HepG2 (cell line): ENCODE results near the gene SNRPB2. TPM values are rescaled to one million over a fixed set of nuclear protein-coding genes. Genes with fewer than 3 reads are reported as not detected.

Source experiments
- ATAC-seq: fragments of 200-7000 bp; cut with Tn5 transposase; 3 replicates; pipeline ENCODE4 v1.9.1; 2020; ENCODE audit warnings: mild to moderate bottlenecking, moderate library complexity
- Bru-seq: library from RNA; stranded (reverse); fragments of 400-500 nt; gene quantifications from one replicate; lab custom pipeline; 2021; lab: Mats Ljungman, UMichigan
- BruChase-seq, 2 experiments: library from RNA; stranded (reverse); fragments of 400-500 nt; gene quantifications; one replicate each; lab custom pipeline; 2021; lab: Mats Ljungman, UMichigan
- BruUV-seq: library from RNA; stranded (reverse); fragments of 400-500 nt; replicated peaks from 2 replicates; lab custom pipeline; 2021; lab: Mats Ljungman, UMichigan
- CTCF ChIA-PET: fragments of 300-600 bp; formaldehyde crosslinking; extraction: SDS; loops from one replicate; lab custom pipeline; 2021; ENCODE audit warnings: low total read pairs, inconsistent platforms, low intra/inter-chr PET ratio; lab: Yijun Ruan, JAX
- POLR2A ChIA-PET: fragments of 350-600 bp; sonication (Branson Sonifier 250); formaldehyde crosslinking; loops from one replicate; lab custom pipeline; 2020; ENCODE audit warnings: antibody characterized with exemption, inconsistent platforms; lab: Yijun Ruan, JAX
- DNase-seq: peaks from one replicate; pipeline ENCODE4 v3.0.0-alpha.2; 2015; ENCODE audit warnings: low spot score
- FAIRE-seq: peaks from 3 replicates; lab custom pipeline; 2011; peaks lifted over from hg19 to GRCh38; lab: Jason Lieb, UNC
- H2AFZ ChIP-seq: one replicate; pipeline ENCODE4 v1.6.1; 2011; ENCODE audit warnings: low read length, inconsistent platforms
- H3K27ac ChIP-seq: fragments of 300-600 bp; 3 replicates; pipeline ENCODE4 v1.8.0; 2011; ENCODE audit warnings: mixed run types, mild to moderate bottlenecking, mixed read lengths, low read length, inconsistent platforms; ENCODE audit not compliant: insufficient read depth; ENCODE audit errors: extremely low read length
- H3K27me3 ChIP-seq, 2 experiments: fragments of 200-600 bp in 1 of 2; 2 replicates in 1 of 2; 3 replicates in 1 of 2; pipeline versions ENCODE4 v1.6.0 to v1.8.0; 2011; ENCODE audit warnings: low read length in 2 of 2, mild to moderate bottlenecking in 2 of 2, moderate library complexity in 2 of 2, inconsistent platforms in 1 of 2; ENCODE audit not compliant: insufficient read depth in 2 of 2, control insufficient read depth in 1 of 2
- H3K36me3 ChIP-seq, 2 experiments: fragments of 200-600 bp in 1 of 2; replicated peaks in 1 of 2; 2 replicates in 1 of 2; 3 replicates in 1 of 2; pipeline versions ENCODE4 v1.5.1 to v1.8.0; 2011; ENCODE audit warnings: low read length in 2 of 2, inconsistent platforms in 1 of 2; ENCODE audit not compliant: insufficient read depth in 2 of 2, control insufficient read depth in 1 of 2
- H3K4me1 ChIP-seq: 2 replicates; pipeline ENCODE4 v1.5.1; 2012; ENCODE audit warnings: low read length, inconsistent platforms; ENCODE audit not compliant: insufficient read depth
- H3K4me2 ChIP-seq: 2 replicates; pipeline ENCODE4 v1.6.0; 2011; ENCODE audit warnings: low read depth, low read length, inconsistent platforms
- H3K4me3 ChIP-seq, 3 experiments: fragments of 200-600 bp in 1 of 3; sonication (generic), shearing (Covaris generic) in 1 of 3; replicated peaks in 1 of 3; 2 replicates each; pipeline ENCODE4 v1.5.1; 2011 to 2016; ENCODE audit warnings: low read length in 3 of 3, inconsistent platforms in 2 of 3, low read depth in 2 of 3, mild to moderate bottlenecking in 2 of 3, control low read depth in 1 of 3, mixed read lengths in 1 of 3; ENCODE audit not compliant: insufficient read depth in 1 of 3
- H3K79me2 ChIP-seq: one replicate; pipeline ENCODE4 v1.6.1; 2011; ENCODE audit warnings: low read length, inconsistent platforms; ENCODE audit not compliant: insufficient read depth
- H3K9ac ChIP-seq: 2 replicates; pipeline ENCODE4 v1.6.0; 2011; ENCODE audit warnings: mild to moderate bottlenecking, low read depth, low read length, inconsistent platforms; ENCODE audit not compliant: insufficient read depth
- H3K9me3 ChIP-seq: 2 replicates; pipeline ENCODE4 v1.5.1; 2012; ENCODE audit warnings: mild to moderate bottlenecking, low read length
- H4K20me1 ChIP-seq: 2 replicates; pipeline ENCODE4 v1.6.0; 2011; ENCODE audit warnings: inconsistent platforms, mild to moderate bottlenecking, low read length, moderate library complexity; ENCODE audit not compliant: insufficient read depth
- BCL6 ChIP-seq: IDR thresholded peaks from 2 replicates; pipeline ENCODE4 v1.6.1; 2016; ENCODE audit warnings: missing genetic modification reagents, missing compliant biosample characterization
- CEBPB ChIP-seq: IDR thresholded peaks from 2 replicates; pipeline ENCODE4 v1.6.1; 2011; ENCODE audit warnings: low read depth, low read length, improper control_type of control experiment, borderline replicate concordance
- FOXJ3 ChIP-seq: sonication (generic); formaldehyde crosslinking; IDR thresholded peaks from 2 replicates; pipeline ENCODE4 v1.4.0; 2020; ENCODE audit warnings: missing genetic modification reagents, mild to moderate bottlenecking, borderline replicate concordance
- HDAC1 ChIP-seq: sonication (generic); formaldehyde crosslinking; IDR thresholded peaks from 2 replicates; pipeline ENCODE4 v1.5.1; 2020; ENCODE audit warnings: mild to moderate bottlenecking, missing genetic modification reagents
- ZNF775 ChIP-seq: sonication (generic); formaldehyde crosslinking; IDR thresholded peaks from 2 replicates; pipeline ENCODE4 v1.4.0; 2020; ENCODE audit warnings: missing genetic modification reagents, mild to moderate bottlenecking, moderate library complexity, borderline replicate concordance
- ZNF780A ChIP-seq: sonication (generic); formaldehyde crosslinking; IDR thresholded peaks from 2 replicates; pipeline ENCODE4 v1.8.0; 2022; ENCODE audit warnings: mild to moderate bottlenecking, missing genetic modification reagents, moderate library complexity
- WGBS: methylation state at CpG from one replicate; pipeline ENCODE4 v1.1.6; 2017; ENCODE audit warnings: low lambda C conversion rate; 5-methylcytosine and 5-hydroxymethylcytosine counted together
- in situ Hi-C: cut with HindIII; loops from 2 replicates; pipeline ENCODE4 v1.10.0; 2017; ENCODE audit warnings: low pct_unique_long_range_greater_than_20kb; ENCODE audit not compliant: extremely low pct_ligation_motif_present
- intact Hi-C: fragments of 100-400 bp; cut with micrococcal nuclease; formaldehyde crosslinking; loops from one replicate; pipeline ENCODE4 v1.10.0; 2022; ENCODE audit not compliant: unreplicated experiment
- long read RNA-seq, 2 experiments: library from RNA in 1 of 2; library from polyadenylated mRNA in 1 of 2; stranded (forward) in 1 of 2; unstranded in 1 of 2; transcript quantifications; one replicate each; pipeline ENCODE4 v2.0.0, GENCODE V29; 2019 to 2022
- polyA minus RNA-seq, 3 experiments: library from RNA; depleted of rRNA, polyadenylated mRNA; stranded (reverse); fragments of >200 nt; gene quantifications; 2 replicates each; pipeline ENCODE4 v1.2.3, GENCODE V29; 2011; ENCODE audit warnings: low replicate concordance in 1 of 3
- polyA plus RNA-seq, 8 experiments: library from polyadenylated mRNA; depleted of rRNA in 3 of 8; stranded (reverse) in 7 of 8; unstranded in 1 of 8; fragments of >200 nt; fragmentation: Illumina TruSeq in 4 of 8; extraction: Trizol in 4 of 8; gene quantifications; 2 replicates each; pipeline versions ENCODE4 v1.2.1 to v1.2.3, GENCODE V29; 2011 to 2016; ENCODE audit warnings: low read depth in 4 of 8, missing spikeins in 1 of 8, mixed read lengths in 1 of 8; ENCODE audit not compliant: insufficient read depth in 1 of 8
- total RNA-seq, 5 experiments: library from RNA; depleted of rRNA; stranded (reverse); fragments of >200 nt; fragmentation: Illumina TruSeq; extraction: Trizol; gene quantifications; 2 replicates each; pipeline ENCODE4 v1.2.3, GENCODE V29; 2016; ENCODE audit warnings: low read depth in 1 of 5
- TF ChIP-seq, protein P1 (sequence below): sonication (generic); formaldehyde crosslinking; conservative IDR thresholded peaks from 2 replicates; pipeline ENCODE4 v1.4.0; 2020; ENCODE audit warnings: mild to moderate bottlenecking, missing genetic modification reagents, moderate library complexity
- TF ChIP-seq, protein P2 (sequence below): IDR thresholded peaks from 2 replicates; pipeline ENCODE4 v1.6.1; 2016; ENCODE audit warnings: low read depth, control low read depth

Gene SNRPB2
- total RNA-seq (2016; rRNA removed; fragmentation: Illumina TruSeq; extraction: Trizol) (204 and 278 TPM in 2 replicates), polyA plus RNA-seq (2011; rRNA removed) (70.8 and 107 TPM in 2 replicates), polyA minus RNA-seq (2011; rRNA and poly(A)+ RNA removed; ENCODE audit: low replicate concordance) (14.1 and 27.4 TPM in 2 replicates), Bru-seq, nascent RNA (percentile 97 among the genes with signal in this experiment), BruChase-seq, experiment 1, labeled RNA remaining after a 6-hour chase (percentile 98 among the genes with signal in this experiment), BruChase-seq, experiment 2, labeled RNA remaining after a 2-hour chase (percentile 96 among the genes with signal in this experiment)
- total RNA-seq (2016; cell fraction: cytosol; rRNA removed; fragmentation: Illumina TruSeq; extraction: Trizol; ENCODE audit: low read depth): 43.3 and 44.2 TPM in 2 replicates
- 198 and 292 TPM in 2 replicates for total RNA-seq (2016; cell fraction: insoluble cytoplasmic fraction; rRNA removed; fragmentation: Illumina TruSeq; extraction: Trizol)
- total RNA-seq (2016; cell fraction: membrane; rRNA removed; fragmentation: Illumina TruSeq; extraction: Trizol): 54.1 and 57.0 TPM in 2 replicates
- 82.6 and 87.9 TPM in 2 replicates for total RNA-seq (2016; cell fraction: nucleus; rRNA removed; fragmentation: Illumina TruSeq; extraction: Trizol)
- 39.8 and 64.8 TPM in 2 replicates for polyA plus RNA-seq (2011; cell fraction: cytosol; rRNA removed)
- 13.1 and 22.0 TPM in 2 replicates for polyA plus RNA-seq (2011; cell fraction: nucleus; rRNA removed)
- 101 and 136 TPM in 2 replicates for polyA plus RNA-seq (2012)
- 32.5 and 35.0 TPM in 2 replicates for polyA plus RNA-seq (2016; cell fraction: cytosol; fragmentation: Illumina TruSeq; extraction: Trizol; ENCODE audit: low read depth)
- polyA plus RNA-seq (2016; cell fraction: insoluble cytoplasmic fraction; fragmentation: Illumina TruSeq; extraction: Trizol; ENCODE audit: low read depth): 294 and 338 TPM in 2 replicates
- polyA plus RNA-seq (2016; cell fraction: membrane; fragmentation: Illumina TruSeq; extraction: Trizol; ENCODE audit: low read depth): 34.6 and 41.2 TPM in 2 replicates
- polyA plus RNA-seq (2016; cell fraction: nucleus; fragmentation: Illumina TruSeq; extraction: Trizol; ENCODE audit: insufficient read depth, low read depth): 107 and 110 TPM in 2 replicates
- 41.5 and 42.3 TPM in 2 replicates for polyA minus RNA-seq (2011; cell fraction: cytosol; rRNA and poly(A)+ RNA removed)
- polyA minus RNA-seq (2011; cell fraction: nucleus; rRNA and poly(A)+ RNA removed): 32.2 and 33.3 TPM in 2 replicates
- long read RNA-seq, experiment 1, transcript SNRPB2-201 (7 exons, 2,452 nt): major isoform, 89 of 293 reads
- long read RNA-seq, experiment 1, transcript SNRPB2-202 (7 exons, 1,588 nt): minor isoform, 56 of 293 reads
- long read RNA-seq, experiment 1, partial matches to known transcripts: 141 of 293 reads
- long read RNA-seq, experiment 1, other reads (novel, unspliced or antisense): 5 of 293 reads
- long read RNA-seq, experiment 2, transcript SNRPB2-201 (7 exons, 2,452 nt): major isoform, 169 of 347 reads
- long read RNA-seq, experiment 2, transcript SNRPB2-202 (7 exons, 1,588 nt): minor isoform, 38 of 347 reads
- long read RNA-seq, experiment 2, partial matches to known transcripts: 126 of 347 reads
- long read RNA-seq, experiment 2, other reads (novel, unspliced or antisense): 13 of 347 reads

DNA sequence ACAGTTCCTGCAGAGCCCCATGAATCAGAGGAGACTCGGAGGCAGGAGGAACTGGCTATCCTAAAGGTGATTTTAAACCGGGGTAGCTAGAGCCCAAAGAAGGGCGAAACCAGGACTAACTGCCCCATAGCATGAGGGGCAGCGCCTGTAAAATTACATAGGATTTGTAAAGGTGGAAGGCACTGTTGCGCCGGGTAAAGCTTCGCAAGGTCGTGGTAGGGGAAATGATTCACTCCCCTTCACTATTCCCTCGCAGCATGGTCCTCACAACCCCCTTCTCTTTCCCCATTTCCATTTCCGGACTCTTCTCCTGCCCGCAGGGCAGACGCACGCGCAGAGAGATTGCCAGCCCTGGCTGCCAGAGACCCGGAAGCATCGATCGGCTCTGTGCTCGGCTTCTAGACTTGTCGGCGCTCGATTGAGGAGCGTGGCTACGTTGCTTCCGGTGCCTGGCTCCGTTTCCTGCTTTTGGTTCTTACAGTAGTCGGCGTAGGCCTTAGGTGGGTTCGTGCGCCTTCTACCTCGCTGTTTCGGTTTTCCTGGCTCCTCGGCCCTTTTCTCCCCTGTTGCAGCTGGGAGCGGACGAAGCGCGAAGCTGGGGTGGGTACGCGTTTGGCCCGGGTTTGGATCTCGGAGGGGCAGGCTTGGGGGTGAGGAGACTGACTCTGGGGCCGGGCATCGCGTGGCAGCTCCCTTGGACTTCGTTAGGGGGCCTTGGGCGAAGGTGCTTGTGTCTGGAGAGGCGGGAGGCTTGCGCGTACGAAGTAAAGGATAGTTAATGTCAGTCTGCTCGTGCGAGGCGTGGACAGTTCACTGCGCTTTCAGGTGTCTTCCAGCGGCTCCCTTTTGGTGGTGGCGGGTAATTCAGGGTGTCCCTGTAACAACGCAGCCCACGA, at the start of gene SNRPB2:
Gene SNRPB2 (plus strand): TSS at position 462 of the 896 bp plus-strand sequence. CDS start 1,677 bp downstream, outside the sequence.
- intact Hi-C loops (loop anchor here (1.0 to 10.0 kb wide), 2 partner anchors 155 to 1745 kb away; no protein-coding TSS in a partner anchor), in situ Hi-C loops (no loop called here)
- ChIA-PET POLR2A (interaction anchor here (0.9 to 1.5 kb wide), 3 partner anchors 18 to 254 kb away, joined by 3 to 4 read pairs (median 3); no protein-coding TSS in a partner anchor), CTCF (no interaction called here)
- WGBS: 13% methylated on average over 41 of the region's 57 CpGs
- Histone ChIP-seq H3K9me3 (peaks cover 12% of the 10 kb centered on the region), H3K27ac (peak within 1 kb of the TSS; percentile 79), H3K4me1 (peaks cover 29% of the 10 kb centered on the region), H3K79me2 (peaks cover 40% of the 10 kb centered on the region), H4K20me1 (no peaks in the 10 kb centered on the region), H3K4me2 (peak within 1 kb of the TSS; percentile 85), H3K9ac (peak within 1 kb of the TSS; percentile 94), H3K36me3 (peaks cover 13 to 29% of the 10 kb centered on the region in 2 experiments), H3K4me3 (peak within 1 kb of the TSS; percentile 82 to 98 (median 92)), H2AFZ (peak within 1 kb of the TSS; percentile 98), H3K27me3 (peaks cover 0 to 12% of the 10 kb centered on the region in 2 experiments; a peak in 3 of 5 replicates)
- TSS peak; percentile 77 for BruUV-seq
- peak; percentile 85 for FAIRE-seq
- ATAC-seq: peak; percentile 98
- peak; percentile 97 for DNase-seq
- TF ChIP-seq, protein P1, sequence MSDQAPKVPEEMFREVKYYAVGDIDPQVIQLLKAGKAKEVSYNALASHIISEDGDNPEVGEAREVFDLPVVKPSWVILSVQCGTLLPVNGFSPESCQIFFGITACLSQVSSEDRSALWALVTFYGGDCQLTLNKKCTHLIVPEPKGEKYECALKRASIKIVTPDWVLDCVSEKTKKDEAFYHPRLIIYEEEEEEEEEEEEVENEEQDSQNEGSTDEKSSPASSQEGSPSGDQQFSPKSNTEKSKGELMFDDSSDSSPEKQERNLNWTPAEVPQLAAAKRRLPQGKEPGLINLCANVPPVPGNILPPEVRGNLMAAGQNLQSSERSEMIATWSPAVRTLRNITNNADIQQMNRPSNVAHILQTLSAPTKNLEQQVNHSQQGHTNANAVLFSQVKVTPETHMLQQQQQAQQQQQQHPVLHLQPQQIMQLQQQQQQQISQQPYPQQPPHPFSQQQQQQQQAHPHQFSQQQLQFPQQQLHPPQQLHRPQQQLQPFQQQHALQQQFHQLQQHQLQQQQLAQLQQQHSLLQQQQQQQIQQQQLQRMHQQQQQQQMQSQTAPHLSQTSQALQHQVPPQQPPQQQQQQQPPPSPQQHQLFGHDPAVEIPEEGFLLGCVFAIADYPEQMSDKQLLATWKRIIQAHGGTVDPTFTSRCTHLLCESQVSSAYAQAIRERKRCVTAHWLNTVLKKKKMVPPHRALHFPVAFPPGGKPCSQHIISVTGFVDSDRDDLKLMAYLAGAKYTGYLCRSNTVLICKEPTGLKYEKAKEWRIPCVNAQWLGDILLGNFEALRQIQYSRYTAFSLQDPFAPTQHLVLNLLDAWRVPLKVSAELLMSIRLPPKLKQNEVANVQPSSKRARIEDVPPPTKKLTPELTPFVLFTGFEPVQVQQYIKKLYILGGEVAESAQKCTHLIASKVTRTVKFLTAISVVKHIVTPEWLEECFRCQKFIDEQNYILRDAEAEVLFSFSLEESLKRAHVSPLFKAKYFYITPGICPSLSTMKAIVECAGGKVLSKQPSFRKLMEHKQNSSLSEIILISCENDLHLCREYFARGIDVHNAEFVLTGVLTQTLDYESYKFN: peak; percentile 68
- TF ChIP-seq CEBPB (no peak), FOXJ3 (CRISPR knock-in tag) (no peak; the same call in 1 of the 2 replicates), ZNF780A (peak; percentile 69; the same call in 1 of the 2 replicates), ZNF775 (CRISPR knock-in tag) (peak; percentile 92), HDAC1 (peak; percentile 99), BCL6 (CRISPR knock-in tag) (peak; percentile 80)
- TF ChIP-seq, protein P2, sequence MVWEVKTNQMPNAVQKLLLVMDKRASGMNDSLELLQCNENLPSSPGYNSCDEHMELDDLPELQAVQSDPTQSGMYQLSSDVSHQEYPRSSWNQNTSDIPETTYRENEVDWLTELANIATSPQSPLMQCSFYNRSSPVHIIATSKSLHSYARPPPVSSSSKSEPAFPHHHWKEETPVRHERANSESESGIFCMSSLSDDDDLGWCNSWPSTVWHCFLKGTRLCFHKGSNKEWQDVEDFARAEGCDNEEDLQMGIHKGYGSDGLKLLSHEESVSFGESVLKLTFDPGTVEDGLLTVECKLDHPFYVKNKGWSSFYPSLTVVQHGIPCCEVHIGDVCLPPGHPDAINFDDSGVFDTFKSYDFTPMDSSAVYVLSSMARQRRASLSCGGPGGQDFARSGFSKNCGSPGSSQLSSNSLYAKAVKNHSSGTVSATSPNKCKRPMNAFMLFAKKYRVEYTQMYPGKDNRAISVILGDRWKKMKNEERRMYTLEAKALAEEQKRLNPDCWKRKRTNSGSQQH: peak; percentile 97
